Sigmoid colon (tissue), 7 donors: Measurements from ENCODE around the gene PKP1. TPM values are rescaled to one million over a fixed set of nuclear protein-coding genes. Genes with fewer than 3 reads are reported as not detected.

ENCODE experiments used
- DNase-seq: peaks from one replicate; pipeline ENCODE4 v3.0.0-alpha.2; 2019
- H3K27ac ChIP-seq, 4 donors: fragments of 200-600 bp; sonication (generic); one replicate each; pipeline ENCODE4 v1.5.1; 2016 to 2019; ENCODE audit warnings: mild to moderate bottlenecking in 1 of 4
- H3K27me3 ChIP-seq, 3 donors: fragments of 200-600 bp; sonication (generic); one replicate each; pipeline ENCODE4 v1.5.1; 2019; ENCODE audit warnings: mild to moderate bottlenecking in 1 of 3
- H3K36me3 ChIP-seq, 4 donors: fragments of 200-600 bp; sonication (generic); one replicate each; pipeline ENCODE4 v1.5.1; 2016 to 2019
- H3K4me1 ChIP-seq, 4 donors: fragments of 200-600 bp; sonication (generic); one replicate each; pipeline ENCODE4 v1.5.1; 2017 to 2019
- H3K4me3 ChIP-seq, 4 donors: fragments of 200-600 bp; sonication (generic); one replicate each; pipeline ENCODE4 v1.5.1; 2017 to 2019; ENCODE audit warnings: mild to moderate bottlenecking in 2 of 4, moderate library complexity in 1 of 4
- H3K9me3 ChIP-seq, 4 donors: fragments of 200-600 bp in 3 of 4; sonication (generic) in 3 of 4; one replicate each; pipeline versions ENCODE4 v1.5.1 to v1.6.1; 2013 to 2019
- CTCF ChIP-seq, 4 experiments: fragments of 450-650 bp in 3 of 4; fragments of 200-600 bp in 1 of 4; IDR thresholded peaks; one replicate each; pipeline ENCODE4 v1.5.1; 2016 to 2019; ENCODE audit warnings: antibody characterized with exemption in 4 of 4, mild to moderate bottlenecking in 3 of 4, moderate library complexity in 2 of 4
- EP300 ChIP-seq, 4 donors: sonication (generic); formaldehyde crosslinking; IDR thresholded peaks; one replicate each; pipeline ENCODE4 v1.6.1; 2017; ENCODE audit warnings: antibody characterized with exemption in 4 of 4
- POLR2A ChIP-seq, 2 donors: fragments of 450-650 bp; IDR thresholded peaks; one replicate each; pipeline ENCODE4 v1.6.1; 2016; ENCODE audit warnings: antibody characterized with exemption in 2 of 2, mild to moderate bottlenecking in 2 of 2, moderate library complexity in 2 of 2
- POLR2AphosphoS5 ChIP-seq, 4 donors: sonication (generic); formaldehyde crosslinking; IDR thresholded peaks; one replicate each; pipeline ENCODE4 v1.6.1; 2017; ENCODE audit warnings: antibody characterized with exemption in 4 of 4
- WGBS, 2 donors: extraction: QIAGEN DNeasy Blood & Tissue Kit; methylation state at CpG; one replicate each; pipeline ENCODE4 v1.1.7; 2013; 5-methylcytosine and 5-hydroxymethylcytosine counted together
- intact Hi-C: fragments of 100-400 bp; cut with DNase I; formaldehyde crosslinking; loops from one replicate; pipeline ENCODE4 v1.15.1; 2023
- polyA plus RNA-seq, 3 donors: library from polyadenylated mRNA; stranded (reverse); fragments of 200-250 nt; gene quantifications; one replicate each; pipeline ENCODE4 v1.2.3, GENCODE V29; 2013
- total RNA-seq, 4 donors: library from RNA; depleted of rRNA; stranded (reverse); fragments of >200 nt; gene quantifications; one replicate each; pipeline ENCODE4 v1.1.0, GENCODE V29; 2016
- donor health status: healthy with polysubstance abuse.
- donor health status: Bipolar disorder and iron deficiency.
- donor health status: healthy.

The PKP1 gene
- total and polyA plus RNA-seq, 7 donors: under 0.01 to 0.60 (median 0.16) TPM; not detected in 2

DNA sequence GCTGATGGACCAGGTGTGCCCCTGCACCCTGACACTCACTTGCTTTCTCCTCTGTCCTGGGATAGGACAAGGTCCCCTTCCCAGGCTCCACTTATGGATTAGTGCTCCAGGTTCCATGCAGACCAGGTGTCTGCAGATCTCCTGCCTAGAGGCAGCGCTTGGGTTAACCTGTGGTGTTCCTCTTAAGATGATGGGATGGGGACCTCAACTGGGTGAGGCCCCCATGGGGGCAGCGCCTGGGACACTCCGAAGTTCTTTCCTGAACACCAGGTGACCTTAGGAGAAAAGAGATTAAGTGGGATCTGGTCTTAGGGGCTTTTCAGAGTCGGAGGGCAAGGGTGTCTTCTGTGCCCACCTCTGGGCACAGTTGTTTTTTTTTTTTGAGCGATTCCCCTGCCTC lies 72.9 kb downstream of the PKP1 start:
- no peaks in the 10 kb centered on the region for H3K36me3 ChIP-seq
- no peaks in the 10 kb centered on the region for H3K9me3 ChIP-seq
- no peaks in the 10 kb centered on the region for H3K27me3 ChIP-seq
- DNase-seq: no peak
- TF ChIP-seq EP300 (IDR thresholded peaks at IDR 0.05): no peak
- TF ChIP-seq POLR2AphosphoS5 (IDR thresholded peaks at IDR 0.05): no peak
- TF ChIP-seq POLR2A (IDR thresholded peaks at IDR 0.05): no peak
- no peak for TF ChIP-seq CTCF (IDR thresholded peaks at IDR 0.05)
- H3K27ac ChIP-seq: no peak overlapping the region
- no peak overlapping the region for H3K4me3 ChIP-seq
- 92 to 94% methylated on average over 5 of the region's 5 CpGs for WGBS, 2 donors
- no peaks in the 10 kb centered on the region for H3K4me1 ChIP-seq
- intact Hi-C loops: no loop called here

DNA sequence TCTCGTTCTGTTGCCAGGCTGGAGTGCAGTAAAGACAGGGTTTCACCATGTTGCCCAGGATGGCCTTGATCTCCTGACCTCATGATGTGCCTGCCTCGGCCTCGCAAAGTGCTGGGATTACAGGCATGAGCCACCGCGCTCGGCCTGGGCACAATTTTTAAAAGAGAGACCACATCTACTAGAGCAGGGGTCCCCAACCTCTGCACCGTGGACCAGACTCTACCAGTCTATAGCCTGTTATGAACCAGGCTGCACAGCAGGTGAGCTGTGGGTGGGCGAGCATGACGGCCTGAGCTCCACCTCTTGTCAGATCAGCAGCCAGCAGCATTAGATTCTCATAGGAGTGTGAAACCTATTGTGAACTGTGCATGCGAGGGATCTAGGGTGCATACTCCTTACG lies 73.4 kb downstream of the PKP1 start:
- Histone ChIP-seq H3K27me3 (no peaks in the 10 kb centered on the region), H3K27ac (no peak overlapping the region), H3K4me1 (no peaks in the 10 kb centered on the region), H3K4me3 (no peak overlapping the region), H3K9me3 (no peaks in the 10 kb centered on the region), H3K36me3 (no peaks in the 10 kb centered on the region)
- no peak for DNase-seq
- intact Hi-C loops: no loop called here
- TF ChIP-seq POLR2A (IDR thresholded peaks at IDR 0.05) (no peak), CTCF (IDR thresholded peaks at IDR 0.05) (no peak), EP300 (IDR thresholded peaks at IDR 0.05) (no peak), POLR2AphosphoS5 (IDR thresholded peaks at IDR 0.05) (no peak)
- 87 to 88% methylated on average over 11 of the region's 11 CpGs for WGBS, 2 donors

DNA sequence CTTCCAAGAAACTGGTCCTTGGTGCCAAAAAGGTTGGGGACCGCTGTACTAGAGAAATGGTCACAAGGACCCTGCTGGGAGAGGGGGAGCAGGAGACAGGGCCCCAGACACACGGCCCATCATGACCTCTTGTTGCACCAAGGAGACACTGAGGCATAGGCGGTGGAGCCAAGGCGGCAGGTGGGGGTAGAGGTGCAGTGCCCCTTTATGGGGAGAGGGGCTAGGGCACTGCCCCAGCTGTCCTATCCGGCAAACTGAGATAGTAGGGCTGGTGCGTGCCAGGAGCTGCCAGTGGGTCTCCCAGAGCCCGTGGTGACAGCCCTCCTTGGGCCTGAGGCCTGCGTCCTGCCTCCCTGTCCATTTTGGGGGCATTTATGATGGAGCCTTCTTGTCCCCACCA lies 73.9 kb downstream of the PKP1 start:
- H3K4me3 ChIP-seq: no peak overlapping the region
- no peaks in the 10 kb centered on the region for H3K36me3 ChIP-seq
- H3K4me1 ChIP-seq: no peaks in the 10 kb centered on the region
- no peak for DNase-seq
- WGBS, 2 donors: 89 to 95% methylated on average over 8 of the region's 8 CpGs
- intact Hi-C loops: no loop called here
- no peak overlapping the region for H3K27ac ChIP-seq
- H3K9me3 ChIP-seq: no peaks in the 10 kb centered on the region
- TF ChIP-seq POLR2AphosphoS5 (IDR thresholded peaks at IDR 0.05): no peak
- TF ChIP-seq POLR2A (IDR thresholded peaks at IDR 0.05): no peak
- TF ChIP-seq EP300 (IDR thresholded peaks at IDR 0.05): no peak
- no peak for TF ChIP-seq CTCF (IDR thresholded peaks at IDR 0.05)
- H3K27me3 ChIP-seq: no peaks in the 10 kb centered on the region

GRCh38 chr1:201357636-201358348 lies 74.5 kb downstream of the PKP1 start:
- no peak for TF ChIP-seq POLR2AphosphoS5 (IDR thresholded peaks at IDR 0.05)
- Histone ChIP-seq H3K4me1 (no peaks in the 10 kb centered on the region), H3K9me3 (no peaks in the 10 kb centered on the region), H3K27ac (no peak overlapping the region), H3K36me3 (no peaks in the 10 kb centered on the region), H3K4me3 (no peak overlapping the region), H3K27me3 (no peaks in the 10 kb centered on the region)
- WGBS, 2 donors: 71 to 78% methylated on average over 10 of the region's 10 CpGs
- intact Hi-C loops: no loop called here
- no peak for DNase-seq

- H3K4me3 ChIP-seq: no peak overlapping the region
- no peak for DNase-seq
- H3K36me3 ChIP-seq: no peaks in the 10 kb centered on the region
- no peak for TF ChIP-seq POLR2AphosphoS5 (IDR thresholded peaks at IDR 0.05)
- TF ChIP-seq CTCF (IDR thresholded peaks at IDR 0.05): no peak
- no peak for TF ChIP-seq POLR2A (IDR thresholded peaks at IDR 0.05)
- no peak for TF ChIP-seq EP300 (IDR thresholded peaks at IDR 0.05)
- no peak overlapping the region for H3K27ac ChIP-seq
- H3K27me3 ChIP-seq: no peaks in the 10 kb centered on the region
- no peaks in the 10 kb centered on the region for H3K4me1 ChIP-seq
- 93 to 94% methylated on average over 4 of the region's 4 CpGs for WGBS, 2 donors
- intact Hi-C loops: no loop called here
- H3K9me3 ChIP-seq: no peaks in the 10 kb centered on the region
These were observed 75.3 kb downstream of the PKP1 start for GRCh38 chr1:201358596-201358995.
